Calu3 (cell line): ENCODE results near the gene CCNI. TPM values are rescaled to one million over a fixed set of nuclear protein-coding genes. Genes with fewer than 3 reads are reported as not detected.

Source experiments
- BruUV-seq: library from RNA; stranded (reverse); fragments of 400-500 nt; replicated peaks from 2 replicates; lab custom pipeline; 2021; lab: Mats Ljungman, UMichigan
- CTCF ChIA-PET: fragments of 300-600 bp; sonication (Branson Sonifier 250); formaldehyde crosslinking; loops from one replicate; lab custom pipeline; 2022; ENCODE audit warnings: antibody characterized with exemption; lab: Charles Lee
- DNase-seq: peaks from one replicate; pipeline ENCODE4 v3.0.0; 2022
- H3K27ac Mint-ChIP-seq: one replicate; pipeline ENCODE4 v1.8.0; 2022; ENCODE audit warnings: mixed read lengths; ENCODE audit not compliant: unreplicated experiment
- H3K27me3 Mint-ChIP-seq: one replicate; pipeline ENCODE4 v1.8.0; 2022; ENCODE audit warnings: mixed read lengths; ENCODE audit not compliant: unreplicated experiment
- H3K36me3 Mint-ChIP-seq: one replicate; pipeline ENCODE4 v1.8.0; 2022; ENCODE audit warnings: mild to moderate bottlenecking, moderate library complexity, mixed read lengths; ENCODE audit not compliant: insufficient read depth, unreplicated experiment
- H3K4me1 Mint-ChIP-seq: one replicate; pipeline ENCODE4 v1.8.0; 2022; ENCODE audit warnings: mild to moderate bottlenecking, low read depth, mixed read lengths; ENCODE audit not compliant: unreplicated experiment
- H3K4me3 Mint-ChIP-seq: one replicate; pipeline ENCODE4 v1.8.0; 2022; ENCODE audit warnings: mild to moderate bottlenecking, low read depth, moderate library complexity, mixed read lengths; ENCODE audit not compliant: unreplicated experiment
- H3K9me3 Mint-ChIP-seq: one replicate; pipeline ENCODE4 v1.8.0; 2022; ENCODE audit warnings: low read depth, mixed read lengths; ENCODE audit not compliant: unreplicated experiment
- intact Hi-C: fragments of 100-400 bp; cut with micrococcal nuclease; formaldehyde crosslinking; loops from one replicate; pipeline ENCODE4 v1.10.0; 2022; ENCODE audit not compliant: unreplicated experiment
- total RNA-seq: library from RNA; stranded (reverse); gene quantifications from 2 replicates; pipeline ENCODE4 v1.2.3, GENCODE V29; 2022
- TF ChIP-seq, protein P1 (sequence below): fragments of 200-600 bp; IDR thresholded peaks from one replicate; pipeline ENCODE4 v1.8.0; 2022; ENCODE audit warnings: antibody characterized with exemption; ENCODE audit not compliant: unreplicated experiment

CCNI gene
- total RNA-seq, 1 experiment from 2014 or later, result 136 TPM

DNA sequence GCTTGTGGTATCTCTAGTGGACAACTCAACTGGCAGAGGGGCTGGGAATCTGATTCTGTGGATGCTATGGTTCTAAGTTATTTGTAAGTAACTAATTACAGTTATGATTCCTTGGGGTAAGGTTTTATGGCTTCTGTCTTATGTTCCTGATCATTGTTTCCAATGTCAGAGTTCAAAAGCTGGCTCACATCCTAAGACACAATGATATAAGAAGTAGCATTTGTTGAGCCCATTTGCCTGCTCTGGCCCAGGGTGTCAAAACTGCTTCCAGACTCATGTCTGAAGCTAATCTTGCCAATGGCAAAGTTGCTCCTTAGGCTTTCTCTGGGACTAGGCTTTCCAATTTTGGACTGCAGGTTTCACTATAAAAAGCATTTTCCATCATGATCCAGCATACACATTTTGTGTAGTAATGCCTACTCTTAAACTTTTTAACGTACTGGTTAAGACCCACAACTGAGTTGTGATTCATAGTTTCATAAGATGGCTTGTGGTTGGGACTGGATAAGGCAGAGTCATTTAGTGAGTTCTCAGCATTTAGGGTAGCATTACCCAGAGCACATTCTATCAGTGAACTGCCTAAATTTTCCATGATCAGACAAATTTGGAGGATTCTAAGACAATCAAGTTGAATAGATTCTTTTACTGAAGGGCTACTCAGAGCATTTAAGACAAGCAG, 50.0 kb downstream of the CCNI start:
- Mint-ChIP-seq H3K27ac (no peak overlapping the region), H3K36me3 (peaks cover 18% of the 10 kb centered on the region), H3K27me3 (no peaks in the 10 kb centered on the region), H3K4me3 (no peak overlapping the region), H3K9me3 (no peaks in the 10 kb centered on the region), H3K4me1 (no peaks in the 10 kb centered on the region)
- CTCF ChIA-PET, result no interaction called here
- DNase-seq, result no peak
- TF ChIP-seq, protein P1, sequence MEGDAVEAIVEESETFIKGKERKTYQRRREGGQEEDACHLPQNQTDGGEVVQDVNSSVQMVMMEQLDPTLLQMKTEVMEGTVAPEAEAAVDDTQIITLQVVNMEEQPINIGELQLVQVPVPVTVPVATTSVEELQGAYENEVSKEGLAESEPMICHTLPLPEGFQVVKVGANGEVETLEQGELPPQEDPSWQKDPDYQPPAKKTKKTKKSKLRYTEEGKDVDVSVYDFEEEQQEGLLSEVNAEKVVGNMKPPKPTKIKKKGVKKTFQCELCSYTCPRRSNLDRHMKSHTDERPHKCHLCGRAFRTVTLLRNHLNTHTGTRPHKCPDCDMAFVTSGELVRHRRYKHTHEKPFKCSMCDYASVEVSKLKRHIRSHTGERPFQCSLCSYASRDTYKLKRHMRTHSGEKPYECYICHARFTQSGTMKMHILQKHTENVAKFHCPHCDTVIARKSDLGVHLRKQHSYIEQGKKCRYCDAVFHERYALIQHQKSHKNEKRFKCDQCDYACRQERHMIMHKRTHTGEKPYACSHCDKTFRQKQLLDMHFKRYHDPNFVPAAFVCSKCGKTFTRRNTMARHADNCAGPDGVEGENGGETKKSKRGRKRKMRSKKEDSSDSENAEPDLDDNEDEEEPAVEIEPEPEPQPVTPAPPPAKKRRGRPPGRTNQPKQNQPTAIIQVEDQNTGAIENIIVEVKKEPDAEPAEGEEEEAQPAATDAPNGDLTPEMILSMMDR, result no peak
- intact Hi-C loops, result no loop called here
- no TSS peak for BruUV-seq

- CTCF ChIA-PET, result no interaction called here
- TF ChIP-seq, protein P1, result no peak
- no peak overlapping the region for H3K4me3 Mint-ChIP-seq
- H3K9me3 Mint-ChIP-seq, result no peaks in the 10 kb centered on the region
- no peak for DNase-seq
- no TSS peak for BruUV-seq
- H3K27me3 Mint-ChIP-seq, result no peaks in the 10 kb centered on the region
- peaks cover 20% of the 10 kb centered on the region for H3K36me3 Mint-ChIP-seq
- no peaks in the 10 kb centered on the region for H3K4me1 Mint-ChIP-seq
- intact Hi-C loops, result no loop called here
- H3K27ac Mint-ChIP-seq, result no peak overlapping the region
These were observed 51.9 kb downstream of the CCNI start for GRCh38 chr4:77023920-77024319.

DNA sequence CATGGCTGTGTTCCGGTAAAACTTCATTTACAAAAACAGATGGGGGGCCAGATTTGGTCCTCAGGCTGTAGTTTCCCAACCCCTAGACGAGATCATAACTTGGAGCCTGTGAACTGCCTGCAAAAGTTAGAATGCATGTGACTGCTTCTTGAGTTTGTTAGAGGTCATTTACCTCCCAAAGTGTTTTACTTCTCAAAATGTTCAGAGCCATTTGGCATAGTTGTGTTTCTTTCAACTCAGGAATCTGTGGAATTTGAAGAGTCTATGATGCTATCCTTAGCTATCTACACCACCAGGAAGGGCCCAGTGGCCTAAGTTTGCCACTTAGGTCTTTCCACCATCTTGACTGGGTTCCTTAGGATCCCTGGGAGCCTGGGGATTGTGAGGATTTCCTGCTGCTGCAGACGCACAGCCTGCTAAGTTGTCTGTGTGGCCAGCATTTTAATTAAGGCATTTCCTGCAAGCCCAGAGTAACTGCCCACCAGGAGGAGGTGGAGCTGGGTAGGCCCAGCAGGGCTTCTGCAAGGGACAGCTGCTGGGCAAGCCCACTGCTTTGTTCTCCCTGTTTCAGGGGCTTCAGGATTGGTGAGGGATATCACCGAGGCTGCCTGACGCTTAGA, 53.1 kb downstream of the CCNI start:
- no peaks in the 10 kb centered on the region for H3K4me1 Mint-ChIP-seq
- H3K27ac Mint-ChIP-seq, result no peak overlapping the region

DNA sequence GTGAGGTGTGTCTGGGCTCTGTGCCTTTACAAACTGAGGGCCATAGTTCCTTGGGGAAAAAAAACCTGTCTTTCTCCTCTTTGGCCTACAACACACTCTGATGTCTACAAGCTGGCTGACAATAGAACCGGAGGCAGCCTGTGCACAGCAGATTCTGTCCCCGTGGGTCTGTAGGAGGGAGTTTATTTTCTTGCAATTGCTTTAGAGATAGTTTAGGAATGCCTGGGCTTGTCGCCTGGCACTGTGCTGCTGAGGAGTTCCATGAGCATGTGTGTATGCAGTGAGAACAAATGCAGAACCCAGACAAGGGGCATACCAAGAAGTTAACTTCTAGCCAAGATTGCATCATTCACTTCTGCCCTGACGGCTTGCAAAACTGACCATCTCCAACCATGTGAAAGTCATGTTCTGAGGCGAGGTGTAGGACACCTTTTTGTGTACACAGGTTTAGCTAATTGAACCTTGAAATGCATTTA, 54.1 kb downstream of the CCNI start:
- CTCF ChIA-PET, result no interaction called here

More for the DNA sequence above, 53.1 kb downstream of the CCNI start:
- Mint-ChIP-seq H3K36me3 (peaks cover 18% of the 10 kb centered on the region), H3K27me3 (no peaks in the 10 kb centered on the region), H3K9me3 (no peaks in the 10 kb centered on the region), H3K4me3 (no peak overlapping the region)
- DNase-seq, result no peak
- no TSS peak for BruUV-seq
- intact Hi-C loops, result no loop called here
- CTCF ChIA-PET, result no interaction called here
- TF ChIP-seq, protein P1, result no peak

More for the DNA sequence above, 54.1 kb downstream of the CCNI start:
- no peaks in the 10 kb centered on the region for H3K4me1 Mint-ChIP-seq
- H3K9me3 Mint-ChIP-seq, result no peaks in the 10 kb centered on the region
- H3K4me3 Mint-ChIP-seq, result no peak overlapping the region
- H3K27ac Mint-ChIP-seq, result no peak overlapping the region
- TF ChIP-seq, protein P1, result no peak
- intact Hi-C loops, result no loop called here
- H3K27me3 Mint-ChIP-seq, result no peaks in the 10 kb centered on the region
- H3K36me3 Mint-ChIP-seq, result peaks cover 14% of the 10 kb centered on the region
- BruUV-seq, result no TSS peak
- no peak for DNase-seq
